H9 (cell line): Measurements from ENCODE around the gene OSBPL10. TPM values are rescaled to one million over a fixed set of nuclear protein-coding genes. Genes with fewer than 3 reads are reported as not detected.

Source experiments
- DNase-seq: peaks from one replicate; pipeline ENCODE4 v3.0.0-alpha.2; 2017
- H2AFZ ChIP-seq: one replicate; pipeline ENCODE4 v1.6.1; 2013; ENCODE audit warnings: mild to moderate bottlenecking, low read length, control low read depth, moderate library complexity
- H2AK5ac ChIP-seq: 2 replicates; pipeline ENCODE4 v1.6.1; 2013; ENCODE audit warnings: low read length, control low read depth, mixed read lengths; ENCODE audit not compliant: insufficient read length
- H2BK120ac ChIP-seq: one replicate; pipeline ENCODE4 v1.6.1; 2013; ENCODE audit warnings: low read depth, mild to moderate bottlenecking, low read length, control low read depth, inconsistent platforms; ENCODE audit not compliant: poor library complexity, severe bottlenecking
- H2BK12ac ChIP-seq: 2 replicates; pipeline ENCODE4 v1.6.1; 2013; ENCODE audit warnings: low read length, control low read depth, mixed read lengths, low read depth; ENCODE audit not compliant: insufficient read length
- H2BK15ac ChIP-seq: 2 replicates; pipeline ENCODE4 v1.6.1; 2013; ENCODE audit warnings: low read depth, low read length, control low read depth
- H2BK20ac ChIP-seq: one replicate; pipeline ENCODE4 v1.6.1; 2013; ENCODE audit warnings: low read depth, mild to moderate bottlenecking, low read length, control low read depth, inconsistent platforms; ENCODE audit not compliant: poor library complexity, severe bottlenecking
- H2BK5ac ChIP-seq: 2 replicates; pipeline ENCODE4 v1.6.1; 2013; ENCODE audit warnings: low read length, control low read depth, mixed read lengths; ENCODE audit not compliant: insufficient read length
- H3K14ac ChIP-seq: 2 replicates; pipeline ENCODE4 v1.6.1; 2013; ENCODE audit warnings: low read length, control low read depth; ENCODE audit not compliant: insufficient read depth
- H3K18ac ChIP-seq: 2 replicates; pipeline ENCODE4 v1.6.1; 2013; ENCODE audit warnings: low read depth, mild to moderate bottlenecking, mixed read lengths, low read length, control low read depth; ENCODE audit not compliant: insufficient read length
- H3K23ac ChIP-seq: 2 replicates; pipeline ENCODE4 v1.6.1; 2013; ENCODE audit warnings: low read length, control low read depth, mixed read lengths, low read depth; ENCODE audit not compliant: insufficient read length
- H3K23me2 ChIP-seq: 2 replicates; pipeline ENCODE4 v1.6.1; 2013; ENCODE audit warnings: low read depth, mild to moderate bottlenecking, mixed read lengths, low read length, control low read depth; ENCODE audit not compliant: insufficient read length, poor library complexity, severe bottlenecking
- H3K27ac ChIP-seq: 2 replicates; pipeline ENCODE4 v1.5.1; 2013; ENCODE audit warnings: low read length, control low read depth, mixed read lengths, low read depth; ENCODE audit not compliant: insufficient read length
- H3K27me3 ChIP-seq: 2 replicates; pipeline ENCODE4 v1.6.1; 2013; ENCODE audit warnings: low read length, control low read depth, inconsistent platforms; ENCODE audit not compliant: insufficient read depth
- H3K4ac ChIP-seq: 2 replicates; pipeline ENCODE4 v1.6.1; 2013; ENCODE audit warnings: low read depth, mild to moderate bottlenecking, control low read depth, inconsistent platforms, low read length, moderate library complexity
- H3K4me1 ChIP-seq: 2 replicates; pipeline ENCODE4 v1.6.1; 2013; ENCODE audit warnings: low read length, control low read depth, inconsistent platforms; ENCODE audit not compliant: insufficient read depth
- H3K4me2 ChIP-seq: 2 replicates; pipeline ENCODE4 v1.6.1; 2013; ENCODE audit warnings: low read length, control low read depth, mixed read lengths; ENCODE audit not compliant: insufficient read length, insufficient read depth
- H3K56ac ChIP-seq: 2 replicates; pipeline ENCODE4 v1.6.1; 2013; ENCODE audit warnings: low read depth, mild to moderate bottlenecking, mixed read lengths, low read length, control low read depth; ENCODE audit not compliant: insufficient read length
- H3K79me1 ChIP-seq: 2 replicates; pipeline ENCODE4 v1.6.1; 2013; ENCODE audit warnings: low read depth, mild to moderate bottlenecking, moderate library complexity, low read length, control low read depth, inconsistent platforms; ENCODE audit not compliant: insufficient read depth, poor library complexity, severe bottlenecking
- H3K79me2 ChIP-seq: 2 replicates; pipeline ENCODE4 v1.6.1; 2013; ENCODE audit warnings: low read length, control low read depth, inconsistent platforms; ENCODE audit not compliant: insufficient read depth
- H3K9ac ChIP-seq: 2 replicates; pipeline ENCODE4 v1.6.1; 2013; ENCODE audit warnings: low read length, control low read depth, mixed read lengths; ENCODE audit not compliant: insufficient read length; ENCODE audit errors: extremely low read depth
- H3K9me3 ChIP-seq: one replicate; pipeline ENCODE4 v1.6.1; 2013; ENCODE audit warnings: low read depth, low read length, inconsistent platforms; ENCODE audit not compliant: control insufficient read depth
- H3T11ph ChIP-seq: one replicate; pipeline ENCODE4 v1.6.1; 2013; ENCODE audit warnings: mild to moderate bottlenecking, low read length, control low read depth, inconsistent platforms
- H4K20me1 ChIP-seq: one replicate; pipeline ENCODE4 v1.6.1; 2013; ENCODE audit not compliant: control insufficient read depth, insufficient read length, insufficient read depth
- H4K5ac ChIP-seq: 2 replicates; pipeline ENCODE4 v1.6.1; 2013; ENCODE audit warnings: low read depth, mild to moderate bottlenecking, mixed read lengths, low read length, control low read depth; ENCODE audit not compliant: insufficient read length
- H4K8ac ChIP-seq: replicated peaks from 2 replicates; pipeline ENCODE4 v1.6.1; 2013; ENCODE audit warnings: low read length, control low read depth, mixed read lengths, low read depth; ENCODE audit not compliant: insufficient read length
- H4K91ac ChIP-seq: 2 replicates; pipeline ENCODE4 v1.6.1; 2013; ENCODE audit warnings: low read depth, mild to moderate bottlenecking, moderate library complexity, mixed read lengths, low read length, control low read depth; ENCODE audit not compliant: insufficient read length
- H3K27ac Mint-ChIP-seq, 3 experiments: 2 replicates in 2 of 3; 3 replicates in 1 of 3; pipeline ENCODE4 v1.8.0; 2020 to 2021; ENCODE audit warnings: mixed read lengths in 3 of 3, mild to moderate bottlenecking in 1 of 3, moderate library complexity in 1 of 3
- H3K27me3 Mint-ChIP-seq: 2 replicates; pipeline ENCODE4 v1.8.0; 2021; ENCODE audit warnings: low read depth, mild to moderate bottlenecking, moderate library complexity, mixed read lengths
- H3K36me3 Mint-ChIP-seq, 3 experiments: 2 replicates in 2 of 3; 3 replicates in 1 of 3; pipeline ENCODE4 v1.8.0; 2020 to 2021; ENCODE audit warnings: low read depth in 3 of 3, mixed read lengths in 3 of 3; ENCODE audit not compliant: insufficient read depth in 1 of 3
- H3K4me1 Mint-ChIP-seq, 2 experiments: 2 replicates each; pipeline ENCODE4 v1.8.0; 2020; ENCODE audit warnings: mixed read lengths in 2 of 2
- H3K4me3 Mint-ChIP-seq, 2 experiments: 2 replicates in 1 of 2; 3 replicates in 1 of 2; pipeline ENCODE4 v1.8.0; 2020 to 2021; ENCODE audit warnings: mild to moderate bottlenecking in 2 of 2, mixed read lengths in 2 of 2, moderate library complexity in 1 of 2
- H3K9me3 Mint-ChIP-seq, 2 experiments: 2 replicates in 1 of 2; 3 replicates in 1 of 2; pipeline ENCODE4 v1.8.0; 2020; ENCODE audit warnings: mild to moderate bottlenecking in 2 of 2, mixed read lengths in 2 of 2, moderate library complexity in 1 of 2
- WGBS: extraction: QIAGEN DNeasy Blood & Tissue Kit; methylation state at CpG from one replicate; pipeline ENCODE4 v1.1.7; 2013; ENCODE audit warnings: missing lambda C conversion rate, low lambda C conversion rate, mixed read lengths; ENCODE audit not compliant: insufficient read length; ENCODE audit errors: extremely low coverage; 5-methylcytosine and 5-hydroxymethylcytosine counted together
- total RNA-seq: library from RNA; stranded (reverse); gene quantifications from 2 replicates; pipeline ENCODE4 v1.2.1, GENCODE V29; 2021
- TF ChIP-seq, protein P1 (sequence below): fragments of 200-600 bp; sonication (generic); conservative IDR thresholded peaks from 3 replicates; pipeline ENCODE4 v1.8.0; 2021; ENCODE audit warnings: antibody characterized with exemption, mild to moderate bottlenecking

OSBPL10 gene
- total RNA-seq, 1 experiment from 2014 or later: 42.7 TPM

DNA sequence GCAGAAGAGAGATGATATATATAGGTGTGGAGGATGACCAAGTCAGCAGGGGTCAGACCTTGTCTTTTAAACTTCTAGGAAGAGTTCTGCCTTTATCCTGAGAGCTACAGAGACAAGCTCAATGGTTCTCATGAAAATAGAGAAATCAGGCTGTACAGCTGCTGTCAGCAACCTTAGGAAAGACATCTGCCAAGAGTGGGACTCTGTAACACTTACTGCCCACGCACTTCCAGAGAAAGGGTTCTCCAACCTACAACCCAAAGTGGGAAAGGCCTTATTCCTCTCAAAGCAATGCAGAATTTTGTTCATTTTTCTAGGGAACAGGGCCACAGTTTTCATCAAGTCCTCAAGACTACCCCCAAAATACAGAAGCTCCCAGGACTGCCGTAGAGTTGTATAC, 309.6 kb downstream of the OSBPL10 start:
- Histone ChIP-seq H3K4me1 (peaks cover 3% of the 10 kb centered on the region; the same call in 1 of the 2 replicates), H2BK12ac (no peak overlapping the region), H3K18ac (no peak overlapping the region), H3K27me3 (no peaks in the 10 kb centered on the region), H3K9me3 (no peaks in the 10 kb centered on the region), H3K27ac (no peak overlapping the region), H4K20me1 (no peaks in the 10 kb centered on the region), H3K4ac (no peak overlapping the region), H3K14ac (no peak overlapping the region), H3T11ph (no peak overlapping the region), H2AFZ (no peak overlapping the region), H2BK15ac (no peak overlapping the region), H3K56ac (no peak overlapping the region), H3K23ac (no peak overlapping the region), H3K79me2 (no peaks in the 10 kb centered on the region), H2BK5ac (no peak overlapping the region), H3K4me2 (no peak overlapping the region), H2BK120ac (no peak overlapping the region), H2AK5ac (no peak overlapping the region), H4K5ac (no peak overlapping the region), H4K8ac (no peak overlapping the region), H3K23me2 (no peaks in the 10 kb centered on the region), H3K79me1 (no peaks in the 10 kb centered on the region), H2BK20ac (no peak overlapping the region), H4K91ac (no peak overlapping the region), H3K9ac (no peak overlapping the region)
- Mint-ChIP-seq H3K36me3 (peaks cover 3 to 24% (median 18%) of the 10 kb centered on the region in 3 experiments; a peak in 6 of 7 replicates), H3K27ac (peak overlapping the region in 1 of 3 experiments; percentile 69; a peak in 1 of 7 replicates), H3K9me3 (no peaks in the 10 kb centered on the region), H3K4me1 (peaks cover 6 to 8% of the 10 kb centered on the region in 2 experiments; a peak in 3 of 4 replicates), H3K4me3 (no peak overlapping the region), H3K27me3 (no peaks in the 10 kb centered on the region)
- TF ChIP-seq, protein P1, sequence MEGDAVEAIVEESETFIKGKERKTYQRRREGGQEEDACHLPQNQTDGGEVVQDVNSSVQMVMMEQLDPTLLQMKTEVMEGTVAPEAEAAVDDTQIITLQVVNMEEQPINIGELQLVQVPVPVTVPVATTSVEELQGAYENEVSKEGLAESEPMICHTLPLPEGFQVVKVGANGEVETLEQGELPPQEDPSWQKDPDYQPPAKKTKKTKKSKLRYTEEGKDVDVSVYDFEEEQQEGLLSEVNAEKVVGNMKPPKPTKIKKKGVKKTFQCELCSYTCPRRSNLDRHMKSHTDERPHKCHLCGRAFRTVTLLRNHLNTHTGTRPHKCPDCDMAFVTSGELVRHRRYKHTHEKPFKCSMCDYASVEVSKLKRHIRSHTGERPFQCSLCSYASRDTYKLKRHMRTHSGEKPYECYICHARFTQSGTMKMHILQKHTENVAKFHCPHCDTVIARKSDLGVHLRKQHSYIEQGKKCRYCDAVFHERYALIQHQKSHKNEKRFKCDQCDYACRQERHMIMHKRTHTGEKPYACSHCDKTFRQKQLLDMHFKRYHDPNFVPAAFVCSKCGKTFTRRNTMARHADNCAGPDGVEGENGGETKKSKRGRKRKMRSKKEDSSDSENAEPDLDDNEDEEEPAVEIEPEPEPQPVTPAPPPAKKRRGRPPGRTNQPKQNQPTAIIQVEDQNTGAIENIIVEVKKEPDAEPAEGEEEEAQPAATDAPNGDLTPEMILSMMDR: no peak
- no CpG with 5 or more reads among the region's 2 CpGs for WGBS
- DNase-seq: no peak
